GM21529 (cell line): ENCODE measurements around the gene HERPUD2.
A peak's percentile ranks its signal among the peaks of the same experiment; 100 is the strongest.
"Not testable (repeated sequence)": the region's sequence is repeated elsewhere in the genome, so short reads cannot be mapped to it uniquely, and the experiment has no call there.

Source experiments
- ATAC-seq: cut with Tn5 transposase; IDR thresholded peaks from one replicate; pipeline ENCODE4 v1.9.1; 2021; ENCODE audit not compliant: unreplicated experiment

The HERPUD2 gene

DNA sequence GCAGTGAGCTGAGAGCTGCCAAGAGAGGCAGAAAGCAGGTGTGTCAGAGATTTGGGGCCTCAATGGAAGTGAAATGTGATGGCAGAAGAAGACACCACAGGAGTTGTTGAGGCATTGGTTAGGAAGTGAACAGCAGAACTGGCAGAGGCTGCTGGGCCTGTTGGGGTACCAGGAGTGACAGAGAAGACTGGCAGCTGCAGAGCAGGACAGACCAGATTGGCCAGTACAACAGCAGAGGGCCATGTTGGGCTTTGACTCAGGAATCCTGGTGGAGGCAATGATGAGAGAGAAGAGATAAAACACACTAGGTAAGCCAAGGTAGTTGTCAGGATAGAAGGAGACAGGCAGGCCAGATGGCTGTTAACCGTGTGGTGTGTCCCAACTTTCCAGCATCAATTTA lies 19.9 kb upstream of the HERPUD2 start:
- ATAC-seq: no peak

- no peak for ATAC-seq
Observed at GRCh38 chr7:35714407-35714806, 19.5 kb upstream of the HERPUD2 start.

DNA sequence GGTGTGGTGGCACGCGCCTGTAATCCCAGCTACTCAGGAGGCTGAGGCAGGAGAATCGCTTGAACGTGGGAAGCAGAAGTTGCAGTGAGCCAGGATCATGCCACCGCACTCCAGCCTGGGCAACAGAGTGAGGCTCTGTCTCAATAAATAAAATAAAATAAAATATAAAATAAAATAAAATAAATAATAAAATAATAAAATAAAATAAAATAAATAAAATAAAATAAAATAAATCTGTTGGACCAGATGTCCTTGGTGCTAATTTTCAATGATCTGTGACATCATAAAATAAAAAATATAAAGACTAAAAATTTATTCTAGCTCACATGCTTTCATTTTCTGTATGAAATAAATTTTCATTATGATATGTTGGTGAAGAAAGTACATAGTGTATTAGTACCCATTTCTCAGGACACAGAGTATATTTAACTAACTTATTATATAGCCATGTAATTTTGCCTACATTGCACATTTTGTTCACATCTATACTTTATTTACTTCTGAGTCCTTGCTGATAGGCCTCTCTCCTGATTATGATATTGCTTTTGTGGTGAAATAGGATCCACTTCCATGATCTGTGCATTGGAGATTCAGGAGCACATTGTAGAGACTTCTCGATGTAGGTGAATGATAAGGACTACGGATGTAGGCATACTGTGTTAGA lies 17.8 kb upstream of the HERPUD2 start:
- no peak for ATAC-seq

DNA sequence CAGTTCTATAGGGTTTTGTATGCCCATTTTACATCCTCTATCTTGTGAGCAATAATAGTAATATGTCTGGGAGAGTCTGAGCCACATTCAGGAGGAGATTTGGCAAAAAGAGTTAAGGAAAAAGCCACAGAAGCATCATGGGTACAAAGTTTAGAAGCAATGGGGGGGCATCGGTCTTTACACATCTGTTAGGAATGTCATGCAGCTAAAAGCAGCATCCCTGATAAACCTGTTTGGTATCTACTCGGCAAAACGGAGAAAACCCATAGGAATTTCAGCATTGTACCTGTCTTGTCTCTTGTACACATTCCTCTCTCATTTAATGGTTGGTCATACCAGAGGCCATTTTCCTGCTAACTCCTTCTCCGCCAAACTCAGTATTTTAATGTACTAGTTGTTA lies 12.5 kb upstream of the HERPUD2 start:
- no peak for ATAC-seq

- ATAC-seq: no peak
Observed at GRCh38 chr7:35705932-35706461, 11.1 kb upstream of the HERPUD2 start.

DNA sequence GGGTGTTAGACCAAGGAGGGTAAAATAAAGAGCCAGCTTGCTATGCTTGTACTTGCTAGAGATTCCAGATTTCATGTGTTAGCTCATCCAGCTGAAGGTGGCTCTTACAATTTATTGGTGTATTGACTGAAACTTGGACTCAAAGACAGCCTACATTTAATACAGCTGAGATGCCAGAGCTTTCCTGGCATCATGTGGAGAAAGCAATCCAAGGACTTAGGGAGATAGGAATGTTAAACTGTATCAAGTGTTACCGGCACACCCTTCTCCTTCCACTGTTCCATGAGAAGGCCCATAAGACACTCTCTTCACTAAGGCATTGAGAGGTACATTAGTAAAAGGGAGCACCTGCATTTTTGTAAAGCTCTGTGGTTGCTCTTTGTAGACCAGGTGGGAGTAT lies 9.3 kb upstream of the HERPUD2 start:
- no peak for ATAC-seq

- no peak for ATAC-seq
Observed at GRCh38 chr7:35702541-35702940, 7.6 kb upstream of the HERPUD2 start.

GRCh38 chr7:35701287-35701900 lies 6.5 kb upstream of the HERPUD2 start:
- ATAC-seq: peak; percentile 78

- ATAC-seq: peak; percentile 7
Observed at GRCh38 chr7:35700865-35701264, 5.9 kb upstream of the HERPUD2 start.

GRCh38 chr7:35700333-35700732 lies 5.4 kb upstream of the HERPUD2 start:
- no peak for ATAC-seq

DNA sequence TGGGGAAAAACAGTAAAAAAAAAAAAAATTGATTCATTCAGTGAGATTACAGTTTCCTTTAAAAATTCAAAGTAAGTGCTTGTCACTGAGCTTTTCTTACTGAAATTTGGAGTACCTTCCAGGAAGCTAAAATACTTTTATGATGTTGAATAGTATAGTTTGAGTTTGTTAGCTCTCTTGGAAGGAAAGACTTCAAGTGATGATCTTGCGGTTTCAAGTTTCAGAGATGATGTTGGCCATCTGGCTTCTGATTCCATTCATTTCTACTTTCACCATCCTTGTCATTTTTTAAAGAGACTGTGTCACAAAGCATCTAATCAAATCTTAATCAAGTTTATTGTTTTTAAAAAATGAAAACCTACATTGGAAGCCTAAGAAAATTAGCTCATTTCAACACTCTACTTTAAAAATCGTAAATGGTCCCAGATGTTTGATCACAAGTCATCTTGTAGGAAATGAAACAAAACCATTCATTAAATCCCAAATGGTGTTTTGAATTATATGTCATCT lies 4.9 kb upstream of the HERPUD2 start:
- no peak for ATAC-seq

- not testable (repeated sequence) for ATAC-seq
Observed at GRCh38 chr7:35698382-35698781, 3.4 kb upstream of the HERPUD2 start.

DNA sequence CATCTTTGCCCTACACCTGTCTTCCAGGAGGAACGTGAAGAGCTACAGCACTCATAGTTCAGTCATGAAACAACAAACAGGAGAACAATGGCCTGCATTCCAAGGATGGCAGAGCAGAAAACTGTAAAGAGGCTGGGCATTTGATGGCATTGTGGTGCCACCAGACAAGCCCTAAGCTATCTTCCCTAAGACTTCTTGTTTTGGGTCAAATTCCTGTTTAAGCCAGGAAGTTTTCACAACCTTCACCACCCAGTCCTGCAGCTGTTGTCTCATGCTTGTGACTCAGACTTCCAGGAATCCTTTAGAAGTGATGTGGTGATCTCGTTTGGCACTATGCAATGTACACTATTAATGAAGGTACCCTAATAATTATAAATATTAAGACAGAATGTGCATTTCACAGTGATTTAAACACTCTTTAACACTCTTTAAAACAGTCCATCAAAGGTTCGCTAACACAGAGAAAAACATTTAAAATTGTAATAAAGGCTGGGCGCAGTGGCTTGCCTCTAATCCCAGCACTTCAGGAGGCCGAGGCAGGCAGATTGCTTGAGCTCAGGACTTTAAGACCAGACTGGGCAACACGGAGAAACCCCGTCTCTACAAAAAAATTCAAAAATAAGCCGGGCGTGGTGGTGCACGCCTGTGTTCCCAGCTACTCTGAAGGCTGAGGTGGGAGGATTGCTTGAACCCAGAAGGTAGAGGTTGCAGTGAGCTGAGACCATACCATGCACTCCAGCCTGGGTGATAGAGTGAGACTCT lies 2.7 kb upstream of the HERPUD2 start:
- no peak for ATAC-seq

- ATAC-seq: no peak
Observed at GRCh38 chr7:35695987-35696386, 1.1 kb upstream of the HERPUD2 start.

DNA sequence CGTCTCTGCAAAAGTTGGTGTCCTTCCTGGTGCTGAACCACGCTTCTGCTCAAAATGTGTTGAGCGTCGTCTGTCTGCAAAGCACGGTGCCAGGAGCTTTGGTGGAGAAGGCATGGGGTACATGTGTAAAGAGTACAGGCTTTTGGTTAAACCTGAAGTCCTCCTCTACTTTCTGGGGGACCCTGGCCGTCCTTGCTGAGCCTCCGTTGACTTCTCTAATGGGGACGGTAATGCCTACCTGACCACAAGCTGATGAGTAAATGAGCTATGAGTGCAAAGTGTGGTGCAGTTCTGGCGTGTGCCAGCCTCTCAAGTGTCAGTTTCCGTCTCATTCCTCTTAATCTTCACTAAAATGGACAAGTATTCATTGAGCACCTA lies 527 bp upstream of the HERPUD2 start:
- no peak for ATAC-seq

GRCh38 chr7:35694161-35694783 lies 663 bp downstream of the HERPUD2 start:
- peak; percentile 17 for ATAC-seq

- no peak for ATAC-seq
Observed at GRCh38 chr7:35691827-35692307, 3.1 kb downstream of the HERPUD2 start.

- ATAC-seq: no peak
Observed at GRCh38 chr7:35691366-35691765, 3.6 kb downstream of the HERPUD2 start.

DNA sequence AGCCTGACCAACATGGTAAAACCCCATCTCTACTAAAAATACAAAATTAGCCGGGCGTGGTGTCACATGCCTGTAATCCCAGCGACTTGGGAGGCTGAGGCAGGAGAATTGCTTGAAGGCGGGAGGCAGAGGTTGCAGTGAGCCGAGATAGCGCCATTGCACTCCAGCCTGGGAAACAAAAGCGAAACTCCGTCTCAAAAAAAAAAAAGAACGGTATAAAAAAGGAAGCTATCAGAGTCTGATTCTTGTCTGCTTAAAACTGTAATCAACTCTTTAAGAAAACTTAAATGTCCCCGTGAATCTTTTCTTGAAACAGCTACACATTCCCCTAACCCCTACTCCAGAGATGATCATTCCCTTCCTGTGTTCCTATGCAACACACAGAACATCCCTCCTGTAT lies 4.3 kb downstream of the HERPUD2 start:
- not testable (repeated sequence) for ATAC-seq

- ATAC-seq: no peak
Observed at GRCh38 chr7:35685781-35686180, 9.2 kb downstream of the HERPUD2 start.
